HepG2 (cell line): ENCODE results near the gene SIT1. TPM values are rescaled to one million over a fixed set of nuclear protein-coding genes. Genes with fewer than 3 reads are reported as not detected.
A peak's percentile ranks its signal among the peaks of the same experiment; 100 is the strongest.

Experiments used
- GABPB1 ChIP-seq: IDR thresholded peaks from 2 replicates; pipeline ENCODE4 v1.6.1; 2016; ENCODE audit warnings: mild to moderate bottlenecking, missing genetic modification reagents, moderate library complexity, missing compliant biosample characterization
- MAFK ChIP-seq, 2 experiments: IDR thresholded peaks in 1 of 2; conservative IDR thresholded peaks in 1 of 2; 2 replicates each; pipeline ENCODE4 v1.6.1; 2011; ENCODE audit warnings: improper control_type of control experiment in 2 of 2, low read length in 2 of 2
- MATR3 ChIP-seq: sonication (generic); formaldehyde crosslinking; IDR thresholded peaks from 2 replicates; pipeline ENCODE4 v1.4.0; 2020; ENCODE audit warnings: missing genetic modification reagents
- SAP130 ChIP-seq: IDR thresholded peaks from 2 replicates; pipeline ENCODE4 v1.6.1; 2016; ENCODE audit warnings: low read depth
- ZFY ChIP-seq: sonication (generic); formaldehyde crosslinking; IDR thresholded peaks from 2 replicates; pipeline ENCODE4 v1.4.0; 2020; ENCODE audit warnings: missing genetic modification reagents
- polyA plus RNA-seq, 8 experiments: library from polyadenylated mRNA; depleted of rRNA in 3 of 8; stranded (reverse) in 7 of 8; unstranded in 1 of 8; fragments of >200 nt; fragmentation: Illumina TruSeq in 4 of 8; extraction: Trizol in 4 of 8; gene quantifications; 2 replicates each; pipeline versions ENCODE4 v1.2.1 to v1.2.3, GENCODE V29; 2011 to 2016; ENCODE audit warnings: low read depth in 4 of 8, missing spikeins in 1 of 8, mixed read lengths in 1 of 8; ENCODE audit not compliant: insufficient read depth in 1 of 8
- total RNA-seq, 5 experiments: library from RNA; depleted of rRNA; stranded (reverse); fragments of >200 nt; fragmentation: Illumina TruSeq; extraction: Trizol; gene quantifications; 2 replicates each; pipeline ENCODE4 v1.2.3, GENCODE V29; 2016; ENCODE audit warnings: low read depth in 1 of 5
- TF ChIP-seq, protein P1 (sequence below): sonication (generic); formaldehyde crosslinking; IDR thresholded peaks from 2 replicates; pipeline ENCODE4 v1.8.1; 2023; ENCODE audit warnings: mild to moderate bottlenecking, missing genetic modification reagents
- TF ChIP-seq, protein P2 (sequence below): sonication (generic); IDR thresholded peaks from 2 replicates; pipeline ENCODE4 v1.6.1; 2016; ENCODE audit warnings: low read depth, borderline replicate concordance
- TF ChIP-seq, protein P3 (sequence below): fragments of 450-650 bp; IDR thresholded peaks from 2 replicates; pipeline ENCODE4 v1.6.1; 2017

SIT1 gene
- total and polyA plus RNA-seq, 2 of the 13 experiments (the other 11 are each of a cell fraction or from before 2014, with no cell fraction given) = 0.09 to 6.7 TPM

DNA sequence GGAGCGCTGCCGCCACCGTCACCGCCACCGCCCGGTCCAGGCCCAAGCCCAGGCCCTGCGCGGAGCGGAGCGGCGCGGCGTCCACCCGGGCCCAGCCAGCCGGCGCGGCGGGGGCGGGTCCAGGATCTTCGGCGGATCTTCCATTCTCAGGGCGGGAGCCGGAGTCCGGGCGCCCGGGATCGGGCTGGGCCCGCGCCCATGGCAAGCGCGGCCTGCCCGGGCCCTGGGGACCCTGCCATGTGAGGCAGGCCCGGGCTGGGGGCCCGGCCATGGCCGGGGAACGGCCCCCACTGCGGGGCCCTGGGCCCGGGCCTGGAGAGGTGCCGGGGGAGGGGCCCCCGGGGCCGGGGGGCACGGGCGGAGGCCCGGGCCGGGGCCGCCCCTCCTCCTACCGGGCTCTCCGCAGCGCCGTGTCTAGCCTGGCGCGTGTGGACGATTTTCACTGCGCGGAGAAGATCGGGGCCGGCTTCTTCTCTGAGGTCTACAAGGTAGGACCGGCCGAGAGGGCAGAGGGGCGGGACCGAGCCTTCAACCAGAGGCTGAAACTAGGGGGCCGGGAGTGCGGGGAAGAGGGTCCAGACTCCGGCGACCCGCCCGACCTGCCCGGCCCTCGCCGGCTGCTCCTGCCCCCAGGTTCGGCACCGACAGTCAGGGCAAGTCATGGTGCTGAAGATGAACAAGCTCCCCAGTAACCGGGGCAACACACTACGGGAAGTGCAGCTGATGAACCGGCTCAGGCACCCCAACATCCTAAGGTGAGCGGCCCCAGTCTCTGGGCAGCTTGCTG lies 45.2 kb downstream of the SIT1 start (continued):
- TF ChIP-seq SAP130 (CRISPR knock-in tag) = 0 out of 2 replicates have a peak, but pooled peaks have one; percentile 17
- TF ChIP-seq, protein P1, sequence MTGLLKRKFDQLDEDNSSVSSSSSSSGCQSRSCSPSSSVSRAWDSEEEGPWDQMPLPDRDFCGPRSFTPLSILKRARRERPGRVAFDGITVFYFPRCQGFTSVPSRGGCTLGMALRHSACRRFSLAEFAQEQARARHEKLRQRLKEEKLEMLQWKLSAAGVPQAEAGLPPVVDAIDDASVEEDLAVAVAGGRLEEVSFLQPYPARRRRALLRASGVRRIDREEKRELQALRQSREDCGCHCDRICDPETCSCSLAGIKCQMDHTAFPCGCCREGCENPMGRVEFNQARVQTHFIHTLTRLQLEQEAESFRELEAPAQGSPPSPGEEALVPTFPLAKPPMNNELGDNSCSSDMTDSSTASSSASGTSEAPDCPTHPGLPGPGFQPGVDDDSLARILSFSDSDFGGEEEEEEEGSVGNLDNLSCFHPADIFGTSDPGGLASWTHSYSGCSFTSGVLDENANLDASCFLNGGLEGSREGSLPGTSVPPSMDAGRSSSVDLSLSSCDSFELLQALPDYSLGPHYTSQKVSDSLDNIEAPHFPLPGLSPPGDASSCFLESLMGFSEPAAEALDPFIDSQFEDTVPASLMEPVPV (CRISPR knock-in tag) = 0 out of 2 replicates have a peak, but pooled peaks have one; percentile 25
- no peak for TF ChIP-seq MATR3 (CRISPR knock-in tag)
- TF ChIP-seq MAFK (conservative IDR thresholded peaks at IDR 0.05 in 1 of 2, IDR thresholded peaks at IDR 0.05 in 1 of 2; ENCODE audit: low read length in 2 of 2) = no peak
- TF ChIP-seq, protein P2, sequence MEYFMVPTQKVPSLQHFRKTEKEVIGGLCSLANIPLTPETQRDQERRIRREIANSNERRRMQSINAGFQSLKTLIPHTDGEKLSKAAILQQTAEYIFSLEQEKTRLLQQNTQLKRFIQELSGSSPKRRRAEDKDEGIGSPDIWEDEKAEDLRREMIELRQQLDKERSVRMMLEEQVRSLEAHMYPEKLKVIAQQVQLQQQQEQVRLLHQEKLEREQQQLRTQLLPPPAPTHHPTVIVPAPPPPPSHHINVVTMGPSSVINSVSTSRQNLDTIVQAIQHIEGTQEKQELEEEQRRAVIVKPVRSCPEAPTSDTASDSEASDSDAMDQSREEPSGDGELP = 0 out of 2 replicates have a peak, but pooled peaks have one; percentile 13
- TF ChIP-seq ZFY = peak; percentile 29; the same call in 1 of the 2 replicates
- TF ChIP-seq GABPB1 = 0 out of 2 replicates have a peak, but pooled peaks have one; percentile 12
- TF ChIP-seq, protein P3, sequence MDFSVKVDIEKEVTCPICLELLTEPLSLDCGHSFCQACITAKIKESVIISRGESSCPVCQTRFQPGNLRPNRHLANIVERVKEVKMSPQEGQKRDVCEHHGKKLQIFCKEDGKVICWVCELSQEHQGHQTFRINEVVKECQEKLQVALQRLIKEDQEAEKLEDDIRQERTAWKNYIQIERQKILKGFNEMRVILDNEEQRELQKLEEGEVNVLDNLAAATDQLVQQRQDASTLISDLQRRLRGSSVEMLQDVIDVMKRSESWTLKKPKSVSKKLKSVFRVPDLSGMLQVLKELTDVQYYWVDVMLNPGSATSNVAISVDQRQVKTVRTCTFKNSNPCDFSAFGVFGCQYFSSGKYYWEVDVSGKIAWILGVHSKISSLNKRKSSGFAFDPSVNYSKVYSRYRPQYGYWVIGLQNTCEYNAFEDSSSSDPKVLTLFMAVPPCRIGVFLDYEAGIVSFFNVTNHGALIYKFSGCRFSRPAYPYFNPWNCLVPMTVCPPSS = no peak
